ENCODE measurements around the gene AMPH.
"Not testable (repeated sequence)": the region's sequence is repeated elsewhere in the genome, so short reads cannot be mapped to it uniquely, and the experiment has no call there.

The AMPH gene

GRCh38 chr7:38360776-38361175 lies 270.4 kb downstream of the AMPH start:
- no peak overlapping the region for H3K4me3 ChIP-seq (ENCODE audit: low read depth, low read length)
- TF ChIP-seq CTCF (conservative IDR thresholded peaks at IDR 0.05; ENCODE audit: low read depth, low read length): no peak
- no peak for DNase-seq (ENCODE audit: low read depth)

DNA sequence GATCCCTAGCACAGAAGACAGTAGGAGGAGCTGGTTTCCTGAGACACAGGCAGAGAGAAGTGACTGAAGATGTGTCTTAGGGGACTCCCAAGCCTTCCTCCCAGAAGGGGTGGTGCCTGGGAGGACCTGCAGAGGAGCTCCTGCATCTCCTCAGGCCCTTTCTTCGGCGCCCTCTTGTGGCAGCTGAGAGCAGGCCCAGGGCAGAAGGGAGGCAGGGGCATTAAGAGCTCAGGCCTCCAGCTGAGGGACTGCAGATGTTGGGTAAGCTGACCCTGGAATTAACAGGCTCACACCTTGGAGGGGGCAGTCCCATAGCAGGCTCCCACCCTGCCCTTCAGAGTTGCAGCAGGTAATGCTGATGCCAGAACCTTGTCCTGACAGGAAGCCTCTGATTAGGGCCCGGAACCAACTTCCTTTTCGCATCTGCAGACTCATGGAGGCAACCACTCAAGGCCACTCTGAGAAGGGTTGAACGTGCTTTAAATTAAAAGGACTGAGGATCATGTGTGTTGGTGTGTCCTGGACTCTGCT lies 272.0 kb downstream of the AMPH start:
- peak; percentile 18 for DNase-seq (ENCODE audit: low read depth)
- not testable (repeated sequence) for H3K4me3 ChIP-seq (ENCODE audit: low read depth, low read length)

DNA sequence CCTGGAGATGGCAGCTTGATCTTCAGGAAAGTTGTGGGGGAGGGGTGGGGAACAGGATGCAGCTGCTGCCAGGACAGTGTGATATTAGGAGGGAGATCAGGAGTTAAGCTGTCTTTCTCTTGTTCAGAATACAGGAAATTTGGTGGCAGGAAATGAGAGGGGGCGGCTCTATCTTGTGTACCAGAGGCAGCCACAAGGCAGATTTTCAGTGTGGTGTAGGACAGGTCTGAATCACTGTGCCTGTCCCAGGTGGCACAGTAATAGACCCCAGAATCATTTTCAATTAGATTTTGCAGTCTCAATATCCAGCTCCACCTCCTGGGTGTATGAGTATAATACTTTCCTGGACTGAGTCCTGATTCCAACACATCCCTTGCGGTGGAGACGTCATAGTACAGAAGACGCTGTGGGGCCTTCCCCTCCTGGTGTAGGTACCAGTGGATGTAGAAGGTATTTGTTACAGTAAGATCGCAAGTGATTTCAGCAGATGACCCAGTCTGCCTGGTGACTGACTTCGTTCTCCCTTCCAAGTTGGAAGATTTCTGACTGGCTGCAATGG lies 272.8 kb downstream of the AMPH start:
- DNase-seq (ENCODE audit: low read depth): peak; percentile 12
- not testable (repeated sequence) for H3K4me3 ChIP-seq (ENCODE audit: low read depth, low read length)

More for the DNA sequence above, 272.0 kb downstream of the AMPH start:
- peak; percentile 36 for TF ChIP-seq CTCF (conservative IDR thresholded peaks at IDR 0.05; ENCODE audit: low read depth, low read length)

GRCh38 chr7:38354271-38354851 lies 276.8 kb downstream of the AMPH start:
- H3K4me3 ChIP-seq (ENCODE audit: low read depth, low read length): not testable (repeated sequence)
- peak; percentile 57 for DNase-seq (ENCODE audit: low read depth)
- peak; percentile 72 for TF ChIP-seq CTCF (conservative IDR thresholded peaks at IDR 0.05; ENCODE audit: low read depth, low read length)

GRCh38 chr7:38353431-38353881 lies 277.7 kb downstream of the AMPH start:
- not testable (repeated sequence) for DNase-seq (ENCODE audit: low read depth); H3K4me3 ChIP-seq (ENCODE audit: low read depth, low read length)

DNA sequence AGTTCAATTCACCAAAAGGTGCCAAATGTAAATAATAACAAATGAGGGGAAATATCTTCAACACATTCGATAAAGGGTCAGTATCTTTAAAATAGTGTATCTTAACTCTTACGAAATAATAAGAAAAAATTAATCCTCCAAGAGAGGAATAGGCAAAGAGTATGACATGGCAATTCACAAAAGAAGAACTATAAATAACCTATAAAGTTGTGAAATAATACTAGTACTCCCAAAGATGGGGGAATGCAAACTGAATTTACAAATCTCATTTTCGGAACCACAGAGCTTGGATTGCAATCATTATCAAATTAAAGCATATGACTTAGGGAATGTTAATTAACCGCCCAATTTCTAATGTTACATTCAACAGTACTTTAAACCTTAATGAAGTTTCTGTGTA lies 279.6 kb downstream of the AMPH start:
- TF ChIP-seq CTCF (conservative IDR thresholded peaks at IDR 0.05; ENCODE audit: low read depth, low read length): no peak

GRCh38 chr7:38350777-38351176 lies 280.4 kb downstream of the AMPH start:
- not testable (repeated sequence) for H3K4me3 ChIP-seq (ENCODE audit: low read depth, low read length); DNase-seq (ENCODE audit: low read depth)

More for the DNA sequence above, 279.6 kb downstream of the AMPH start:
- no peak overlapping the region for H3K4me3 ChIP-seq (ENCODE audit: low read depth, low read length)
- no peak for DNase-seq (ENCODE audit: low read depth)

GRCh38 chr7:38349869-38350583 lies 281.1 kb downstream of the AMPH start:
- DNase-seq (ENCODE audit: low read depth): peak; percentile 43
- H3K4me3 ChIP-seq (ENCODE audit: low read depth, low read length): not testable (repeated sequence)
- TF ChIP-seq CTCF (conservative IDR thresholded peaks at IDR 0.05; ENCODE audit: low read depth, low read length): peak; percentile 46

DNA sequence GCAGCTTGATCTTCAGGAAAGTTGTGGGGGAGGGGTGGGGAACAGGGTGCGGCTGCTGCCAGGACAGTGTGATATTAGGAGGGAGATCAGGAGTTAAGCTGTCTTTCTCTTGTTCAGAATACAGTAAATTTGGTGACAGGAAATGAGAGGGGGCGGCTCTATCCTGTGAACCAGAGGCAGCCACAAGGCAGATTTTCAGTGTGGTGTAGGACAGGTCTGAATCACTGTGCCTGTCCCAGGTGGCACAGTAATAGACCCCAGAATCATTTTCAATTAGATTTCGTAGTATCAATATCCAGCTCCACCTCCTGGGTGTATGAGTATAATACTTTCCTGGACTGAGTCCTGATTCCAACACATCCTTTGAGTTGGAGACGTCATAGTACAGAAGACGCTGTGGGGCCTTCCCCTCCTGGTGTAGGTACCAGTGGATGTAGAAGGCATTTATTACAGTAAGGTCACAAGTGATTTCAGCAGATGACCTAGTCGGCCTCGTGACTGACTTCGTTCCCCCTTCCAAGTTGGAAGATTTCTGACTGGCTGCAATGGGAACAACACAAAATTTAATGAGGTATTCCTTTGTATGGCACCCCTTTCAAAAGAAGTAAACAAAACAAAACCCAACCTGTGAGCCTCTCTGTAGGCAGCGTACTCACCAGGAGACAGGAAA lies 281.9 kb downstream of the AMPH start:
- H3K4me3 ChIP-seq (ENCODE audit: low read depth, low read length); DNase-seq (ENCODE audit: low read depth): not testable (repeated sequence)
